HG03457 (cell line): ENCODE measurements around the gene SLC22A12.

ENCODE experiments used
- ATAC-seq: cut with Tn5 transposase; IDR thresholded peaks from one replicate; pipeline ENCODE4 v1.9.1; 2021; ENCODE audit warnings: moderate number of reproducible peaks; ENCODE audit not compliant: unreplicated experiment

SLC22A12 gene

GRCh38 chr11:64602466-64603070, 11.5 kb downstream of the SLC22A12 start:
- ATAC-seq = no peak

- ATAC-seq = no peak
Observed at GRCh38 chr11:64603411-64604110, 12.5 kb downstream of the SLC22A12 start.

GRCh38 chr11:64604458-64605243, 13.6 kb downstream of the SLC22A12 start:
- ATAC-seq = no peak

- no peak for ATAC-seq
Observed at GRCh38 chr11:64605244-64605560, 14.2 kb downstream of the SLC22A12 start.

- ATAC-seq = no peak
Observed at GRCh38 chr11:64605656-64606585, 14.9 kb downstream of the SLC22A12 start.

- ATAC-seq = no peak
Observed at GRCh38 chr11:64606796-64607380, 15.9 kb downstream of the SLC22A12 start.

GRCh38 chr11:64607381-64607985, 16.5 kb downstream of the SLC22A12 start:
- no peak for ATAC-seq

GRCh38 chr11:64608046-64608445, 17.0 kb downstream of the SLC22A12 start:
- no peak for ATAC-seq

- no peak for ATAC-seq
Observed at GRCh38 chr11:64608636-64609035, 17.6 kb downstream of the SLC22A12 start.

- no peak for ATAC-seq
Observed at GRCh38 chr11:64609436-64610047, 18.5 kb downstream of the SLC22A12 start.

GRCh38 chr11:64610596-64610995, 19.6 kb downstream of the SLC22A12 start:
- no peak for ATAC-seq

- no peak for ATAC-seq
Observed at GRCh38 chr11:64611176-64611575, 20.2 kb downstream of the SLC22A12 start.

- no peak for ATAC-seq
Observed at GRCh38 chr11:64611869-64612646, 21.0 kb downstream of the SLC22A12 start.

GRCh38 chr11:64613648-64614047, 22.6 kb downstream of the SLC22A12 start:
- no peak for ATAC-seq

GRCh38 chr11:64614917-64615316, 23.9 kb downstream of the SLC22A12 start:
- no peak for ATAC-seq

- ATAC-seq = no peak
Observed at GRCh38 chr11:64616817-64617216, 25.8 kb downstream of the SLC22A12 start.

- no peak for ATAC-seq
Observed at GRCh38 chr11:64619196-64619595, 28.2 kb downstream of the SLC22A12 start.

GRCh38 chr11:64619811-64620380, 28.9 kb downstream of the SLC22A12 start:
- ATAC-seq = no peak
